HG03045 (cell line): Measurements from ENCODE around the gene DENND6B.

Experiments
- ATAC-seq: cut with Tn5 transposase; IDR thresholded peaks from one replicate; pipeline ENCODE4 v1.9.1; 2021; ENCODE audit warnings: mild to moderate bottlenecking, moderate library complexity; ENCODE audit not compliant: unreplicated experiment

The DENND6B gene

GRCh38 chr22:50259302-50259701 lies 67.5 kb downstream of the DENND6B start:
- ATAC-seq: no peak
